HCT116 (cell line): Measurements from ENCODE around the gene PIEZO2.

ENCODE experiments used
- CEBPB ChIP-seq: IDR thresholded peaks from 2 replicates; pipeline ENCODE4 v1.6.1; 2012; ENCODE audit warnings: low read depth
- CTCF ChIP-seq, 3 experiments: fragments of 200-600 bp in 1 of 3; sonication (generic) in 1 of 3; IDR thresholded peaks in 2 of 3; conservative IDR thresholded peaks in 1 of 3; 2 replicates each; pipeline ENCODE4 v1.5.1; 2012 to 2017; ENCODE audit warnings: low read depth in 2 of 3, low read length in 2 of 3, antibody characterized with exemption in 1 of 3, borderline replicate concordance in 1 of 3, control low read depth in 1 of 3, mild to moderate bottlenecking in 1 of 3, mixed read lengths in 1 of 3, mixed run types in 1 of 3, moderate library complexity in 1 of 3; ENCODE audit not compliant: insufficient read depth in 1 of 3
- POLR2AphosphoS5 ChIP-seq: IDR thresholded peaks from 2 replicates; pipeline ENCODE4 v1.6.1; 2011; ENCODE audit warnings: mild to moderate bottlenecking, low read depth, low read length, moderate library complexity
- RAD21 ChIP-seq: IDR thresholded peaks from 2 replicates; pipeline ENCODE4 v1.6.1; 2012; ENCODE audit warnings: low read depth, mild to moderate bottlenecking
- SP1 ChIP-seq: IDR thresholded peaks from 2 replicates; pipeline ENCODE4 v1.6.1; 2012; ENCODE audit warnings: low read depth
- TCF7L2 ChIP-seq: IDR thresholded peaks from 2 replicates; pipeline ENCODE4 v1.7.0; 2011; ENCODE audit warnings: borderline replicate concordance, inconsistent platforms; ENCODE audit not compliant: insufficient read depth, insufficient read length; ENCODE audit errors: extremely low read depth
- YY1 ChIP-seq: IDR thresholded peaks from 2 replicates; pipeline ENCODE4 v1.6.1; 2011; ENCODE audit warnings: low read length, low read depth, moderate library complexity, mild to moderate bottlenecking; ENCODE audit not compliant: insufficient replicate concordance; ENCODE audit errors: extremely low read depth

- TF ChIP-seq CEBPB: no peak
- no peak for TF ChIP-seq YY1
- no peak for TF ChIP-seq POLR2AphosphoS5
- TF ChIP-seq CTCF (IDR thresholded peaks at IDR 0.05 in 2 of 3, conservative IDR thresholded peaks at IDR 0.05 in 1 of 3; ENCODE audit: borderline replicate concordance in 1 of 3, insufficient read depth in 1 of 3, low read depth in 2 of 3, low read length in 2 of 3): no peak
- no peak for TF ChIP-seq SP1
- no peak for TF ChIP-seq RAD21
- TF ChIP-seq TCF7L2: no peak
Measured at GRCh38 chr18:11110509-11110908, 38.9 kb downstream of the PIEZO2 start.
